GM12878 (cell line): ENCODE results near the gene FAM227B. TPM values are rescaled to one million over a fixed set of nuclear protein-coding genes. Genes with fewer than 3 reads are reported as not detected.

Source experiments
- ATF3 ChIP-seq: IDR thresholded peaks from 2 replicates; pipeline ENCODE4 v1.6.1; 2011; ENCODE audit warnings: low read depth, mild to moderate bottlenecking, low read length, moderate library complexity, borderline replicate concordance; ENCODE audit errors: extremely low read depth
- BHLHE40 ChIP-seq, 2 experiments: fragments of 450-650 bp in 1 of 2; IDR thresholded peaks; 2 replicates each; pipeline ENCODE4 v1.6.1; 2011 to 2017; ENCODE audit warnings: low read depth in 2 of 2, borderline replicate concordance in 1 of 2, improper control_type of control experiment in 1 of 2, low read length in 1 of 2, mild to moderate bottlenecking in 1 of 2
- BRCA1 ChIP-seq: IDR thresholded peaks from 2 replicates; pipeline ENCODE4 v1.6.1; 2011; ENCODE audit warnings: low read depth, low read length, improper control_type of control experiment
- CBX5 ChIP-seq: sonication (generic); IDR thresholded peaks from 2 replicates; pipeline ENCODE4 v1.6.1; 2016; ENCODE audit warnings: low read depth, moderate library complexity, mild to moderate bottlenecking, inconsistent platforms
- CREM ChIP-seq: IDR thresholded peaks from 2 replicates; pipeline ENCODE4 v1.6.1; 2014; ENCODE audit warnings: antibody characterized with exemption, low read depth
- E2F8 ChIP-seq: fragments of 450-650 bp; IDR thresholded peaks from 2 replicates; pipeline ENCODE4 v1.6.1; 2018; ENCODE audit warnings: mild to moderate bottlenecking, low read depth, moderate library complexity; ENCODE audit not compliant: partially characterized antibody
- FOS ChIP-seq: IDR thresholded peaks from 3 replicates; pipeline ENCODE4 v1.6.1; 2011; ENCODE audit warnings: borderline replicate concordance; ENCODE audit not compliant: insufficient read length; ENCODE audit errors: extremely low read depth
- HCFC1 ChIP-seq: fragments of 150-350 bp; IDR thresholded peaks from 2 replicates; pipeline ENCODE4 v1.6.1; 2014; ENCODE audit warnings: low read length
- IRF5 ChIP-seq: fragments of 450-650 bp; IDR thresholded peaks from 2 replicates; pipeline ENCODE4 v1.6.1; 2017; ENCODE audit warnings: borderline replicate concordance
- KLF5 ChIP-seq: fragments of 450-650 bp; IDR thresholded peaks from 2 replicates; pipeline ENCODE4 v1.6.1; 2014; ENCODE audit warnings: mild to moderate bottlenecking; ENCODE audit not compliant: partially characterized antibody
- MAX ChIP-seq: IDR thresholded peaks from 2 replicates; pipeline ENCODE4 v1.6.1; 2012; ENCODE audit warnings: low read depth, low read length, improper control_type of control experiment
- MXI1 ChIP-seq: fragments of 150-350 bp; IDR thresholded peaks from 2 replicates; pipeline ENCODE4 v1.6.1; 2011; ENCODE audit warnings: low read depth, mild to moderate bottlenecking, inconsistent platforms, low read length, improper control_type of control experiment
- PAX5 ChIP-seq: IDR thresholded peaks from 2 replicates; pipeline ENCODE4 v1.6.1; 2011; ENCODE audit warnings: low read depth, low read length, borderline replicate concordance
- RUNX3 ChIP-seq: IDR thresholded peaks from 2 replicates; pipeline ENCODE4 v1.6.1; 2012; ENCODE audit warnings: low read length, inconsistent platforms
- SKIL ChIP-seq: fragments of 450-650 bp; IDR thresholded peaks from 2 replicates; pipeline ENCODE4 v1.6.1; 2017; ENCODE audit warnings: mild to moderate bottlenecking, low read depth, inconsistent platforms; ENCODE audit not compliant: poor library complexity, severe bottlenecking
- SMARCA5 ChIP-seq: fragments of 450-650 bp; IDR thresholded peaks from 2 replicates; pipeline ENCODE4 v1.6.1; 2017; ENCODE audit warnings: mild to moderate bottlenecking
- SMC3 ChIP-seq: IDR thresholded peaks from 2 replicates; pipeline ENCODE4 v1.6.1; 2011; ENCODE audit warnings: low read length, improper control_type of control experiment, borderline replicate concordance
- TARDBP ChIP-seq: IDR thresholded peaks from 2 replicates; pipeline ENCODE4 v1.6.1; 2016; ENCODE audit warnings: borderline replicate concordance
- YY1 ChIP-seq: IDR thresholded peaks from 2 replicates; pipeline ENCODE4 v1.6.1; 2011; ENCODE audit warnings: low read depth, mild to moderate bottlenecking, low read length
- ZBTB33 ChIP-seq: fragments of 450-650 bp; IDR thresholded peaks from 2 replicates; pipeline ENCODE4 v1.6.1; 2017; ENCODE audit warnings: mild to moderate bottlenecking
- ZZZ3 ChIP-seq: IDR thresholded peaks from 2 replicates; pipeline ENCODE4 v1.6.1; 2011; ENCODE audit warnings: low read depth; ENCODE audit not compliant: control insufficient read depth, insufficient read length
- polyA plus RNA-seq, 11 experiments: library from polyadenylated mRNA; depleted of rRNA in 4 of 11; unstranded in 6 of 11; stranded (reverse) in 5 of 11; fragments of >200 nt; fragmentation: Nextera tagmentation in 4 of 11; fragmentation: Illumina TruSeq in 1 of 11; extraction: Ambion mirVana in 4 of 11; extraction: Trizol in 1 of 11; gene quantifications; 1 replicate in 1 of 11; 2 replicates in 10 of 11; pipeline versions ENCODE4 v1.2.1 to v1.2.3, GENCODE V29; 2011 to 2016; ENCODE audit warnings: inconsistent platforms in 2 of 11, missing spikeins in 2 of 11, low read depth in 1 of 11
- total RNA-seq, 4 experiments: library from RNA; depleted of rRNA in 3 of 4; stranded (reverse); fragments of >200 nt in 3 of 4; fragmentation: Illumina TruSeq in 1 of 4; extraction: Trizol in 1 of 4; gene quantifications; 2 replicates each; pipeline versions ENCODE4 v1.2.1 to v1.2.3, GENCODE V29; 2013 to 2021

FAM227B gene
- total and polyA plus RNA-seq, 10 of the 15 experiments (the other 5 are each of a cell fraction or from before 2014, with no cell fraction given) = 3.9 to 12.6 (median 6.9) TPM

- peak; percentile 35 for TF ChIP-seq SKIL
- TF ChIP-seq E2F8 = peak; percentile 52
- TF ChIP-seq KLF5 = no peak
- no peak for TF ChIP-seq TARDBP
- TF ChIP-seq RUNX3 = peak; percentile 25; the same call in 1 of the 2 replicates
- TF ChIP-seq CREM = 0 out of 2 replicates have a peak, but pooled peaks have one; percentile 20
- TF ChIP-seq PAX5 = no peak
- TF ChIP-seq BHLHE40 (IDR thresholded peaks at IDR 0.05; ENCODE audit: borderline replicate concordance in 1 of 2, low read depth in 2 of 2, low read length in 1 of 2) = peak in 1 of 2 experiments; percentile 34; a peak in 1 of 4 replicates
- TF ChIP-seq IRF5 = no peak
- no peak for TF ChIP-seq HCFC1
- TF ChIP-seq MXI1 = no peak
- TF ChIP-seq CBX5 = no peak
- TF ChIP-seq ZZZ3 = peak; percentile 72
- TF ChIP-seq SMARCA5 = no peak
- TF ChIP-seq MAX = no peak
- TF ChIP-seq FOS = no peak
- peak; percentile 81 for TF ChIP-seq SMC3
- TF ChIP-seq ATF3 = peak; percentile 29; the same call in 1 of the 2 replicates
- TF ChIP-seq BRCA1 = no peak
- TF ChIP-seq YY1 = peak; percentile 45; the same call in 1 of the 2 replicates
- peak; percentile 77; the same call in 1 of the 2 replicates for TF ChIP-seq ZBTB33
These were observed 198.6 kb downstream of the FAM227B start (continued) for GRCh38 chr15:49421991-49422390.
